Activated naive CD8-positive, alpha-beta T cell treated with anti-CD3 and anti-CD28 coated beads, Interleukin-2, amount 10 ng/mL, durations not matched to agents 7 days and 5 days (primary cell): ENCODE data around the gene SPHK2. TPM values are rescaled to one million over a fixed set of nuclear protein-coding genes. Genes with fewer than 3 reads are reported as not detected.
A peak's percentile ranks its signal among the peaks of the same experiment; 100 is the strongest.
"Not testable (repeated sequence)": the region's sequence is repeated elsewhere in the genome, so short reads cannot be mapped to it uniquely, and the experiment has no call there.

ENCODE experiments used
- ATAC-seq: fragments of 150-1000 bp; cut with Tn5 transposase; one replicate; pipeline ENCODE4 v1.10.0; 2021; ENCODE audit warnings: low read depth, moderate library complexity
- POLR2A ChIA-PET: fragments of 350-600 bp; sonication (Branson Sonifier 250); formaldehyde crosslinking; loops from one replicate; lab custom pipeline; 2021; ENCODE audit warnings: antibody characterized with exemption; lab: Charles Lee
- DNase-seq: peaks from one replicate; pipeline ENCODE4 v3.0.0; 2021
- H3K27ac Mint-ChIP-seq: one replicate; pipeline ENCODE4 v1.8.0; 2022; ENCODE audit warnings: mild to moderate bottlenecking, mixed read lengths
- H3K27me3 Mint-ChIP-seq: one replicate; pipeline ENCODE4 v1.8.0; 2022; ENCODE audit warnings: mild to moderate bottlenecking, moderate library complexity, mixed read lengths
- H3K36me3 Mint-ChIP-seq: one replicate; pipeline ENCODE4 v1.8.0; 2021; ENCODE audit warnings: mild to moderate bottlenecking, mixed read lengths
- H3K4me1 Mint-ChIP-seq: one replicate; pipeline ENCODE4 v1.8.0; 2021; ENCODE audit warnings: mixed read lengths
- H3K4me3 Mint-ChIP-seq: one replicate; pipeline ENCODE4 v1.8.0; 2022; ENCODE audit warnings: mild to moderate bottlenecking, moderate library complexity, mixed read lengths
- H3K9me3 Mint-ChIP-seq: one replicate; pipeline ENCODE4 v1.8.0; 2021; ENCODE audit warnings: mixed read lengths
- total RNA-seq, 2 experiments: library from RNA; stranded (reverse); gene quantifications; one replicate each; pipeline ENCODE4 v1.2.3, GENCODE V29; 2021

Gene SPHK2
- total RNA-seq, 2 experiments from 2014 or later: 31.4 to 31.8 TPM

- Mint-ChIP-seq H3K4me1 (peaks cover 34% of the 10 kb centered on the region), H3K27ac (peak overlapping the region; percentile 68), H3K4me3 (peak overlapping the region; percentile 44), H3K27me3 (no peaks in the 10 kb centered on the region), H3K36me3 (no peaks in the 10 kb centered on the region), H3K9me3 (no peaks in the 10 kb centered on the region)
- ATAC-seq (no peak), DNase-seq (no peak)
- POLR2A ChIA-PET: interaction anchor here (1.8 kb wide), 1 partner anchor 29 kb away, joined by 7 read pairs; the partner anchor contains the start of genes RPL18 and SPHK2
Observed at GRCh38 chr19:48648134-48648533, 28.8 kb downstream of the SPHK2 start.

GRCh38 chr19:48650974-48651682, 31.8 kb downstream of the SPHK2 start:
- Mint-ChIP-seq H3K36me3 (no peaks in the 10 kb centered on the region), H3K4me3 (no peak overlapping the region), H3K4me1 (peaks cover 19% of the 10 kb centered on the region), H3K27ac (peak overlapping the region; percentile 19), H3K9me3 (no peaks in the 10 kb centered on the region), H3K27me3 (no peaks in the 10 kb centered on the region)
- ATAC-seq (no peak), DNase-seq (no peak)
- POLR2A ChIA-PET: no interaction called here

DNA sequence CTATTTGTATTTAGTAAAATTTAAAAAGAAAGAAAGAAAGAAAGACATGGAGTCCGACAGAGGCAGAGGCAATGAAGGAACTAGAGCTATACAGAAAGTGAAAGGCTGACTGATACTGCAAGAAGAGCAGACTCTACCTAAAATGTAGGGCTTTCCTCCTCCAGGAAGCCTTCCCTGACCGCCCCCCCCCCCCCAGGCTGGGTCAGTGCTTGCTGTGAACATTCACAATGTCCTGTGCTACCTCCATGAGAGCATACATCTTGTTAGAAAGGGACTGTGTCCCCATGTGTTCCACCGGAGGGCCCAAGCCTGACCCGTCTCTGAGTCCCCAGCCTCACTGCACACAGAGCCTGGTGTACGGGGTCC, 32.4 kb downstream of the SPHK2 start:
- peaks cover 16% of the 10 kb centered on the region for H3K4me1 Mint-ChIP-seq
- H3K4me3 Mint-ChIP-seq: no peak overlapping the region
- POLR2A ChIA-PET: no interaction called here
- H3K27me3 Mint-ChIP-seq: no peaks in the 10 kb centered on the region
- no peak for DNase-seq
- no peaks in the 10 kb centered on the region for H3K9me3 Mint-ChIP-seq
- H3K36me3 Mint-ChIP-seq: no peaks in the 10 kb centered on the region
- no peak for ATAC-seq
- H3K27ac Mint-ChIP-seq: no peak overlapping the region

DNA sequence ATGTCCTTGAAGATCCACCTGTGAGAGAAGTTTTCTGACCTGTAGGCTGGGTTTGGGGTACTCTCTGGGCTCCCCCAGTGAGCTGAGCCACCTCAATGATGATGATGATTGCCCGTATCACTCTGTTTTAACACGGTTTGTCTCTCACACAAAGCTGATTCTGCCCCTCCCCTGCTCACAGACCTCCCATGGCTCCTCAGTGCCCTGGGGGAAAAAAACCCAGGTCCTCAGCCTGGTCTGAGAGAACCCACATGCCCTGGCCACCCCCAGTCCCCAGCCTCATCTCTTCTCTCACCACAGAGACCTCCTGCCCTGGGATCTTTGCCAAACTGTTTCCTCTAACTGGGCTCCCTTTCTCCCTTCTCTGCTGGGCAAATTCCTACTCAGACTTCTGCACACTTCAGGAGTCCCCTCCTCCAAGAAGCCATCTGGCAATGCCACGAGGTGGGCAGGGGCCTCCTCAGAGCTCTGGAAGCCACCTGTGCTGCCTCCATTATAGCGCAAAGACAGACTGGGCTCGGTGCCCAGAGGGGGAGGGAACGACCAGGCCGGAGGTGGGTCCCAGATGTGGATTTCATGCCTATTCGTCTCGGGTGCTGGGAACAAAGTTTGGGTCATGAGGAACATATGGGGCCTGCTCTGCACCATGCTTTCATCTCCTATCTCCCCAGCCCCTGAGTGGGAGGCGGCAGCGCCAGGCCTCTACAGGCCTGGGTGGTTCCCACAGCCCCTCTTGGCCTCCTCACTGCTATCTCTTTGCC, 35.2 kb downstream of the SPHK2 start:
- Mint-ChIP-seq H3K4me3 (no peak overlapping the region), H3K36me3 (no peaks in the 10 kb centered on the region), H3K27ac (no peak overlapping the region), H3K9me3 (no peaks in the 10 kb centered on the region), H3K4me1 (peaks cover 4% of the 10 kb centered on the region), H3K27me3 (peaks cover 5% of the 10 kb centered on the region)
- DNase-seq (no peak), ATAC-seq (no peak)
- POLR2A ChIA-PET: interaction anchor here (0.6 to 1.1 kb wide), 2 partner anchors 146 to 188 kb away, joined by 3 to 4 read pairs; no protein-coding TSS in a partner anchor

- no peak overlapping the region for H3K27ac Mint-ChIP-seq
- ATAC-seq (no peak), DNase-seq (no peak)
- H3K9me3 Mint-ChIP-seq: no peaks in the 10 kb centered on the region
- no peak overlapping the region for H3K4me3 Mint-ChIP-seq
- peaks cover 8% of the 10 kb centered on the region for H3K4me1 Mint-ChIP-seq
- H3K36me3 Mint-ChIP-seq: no peaks in the 10 kb centered on the region
- POLR2A ChIA-PET: no interaction called here
- H3K27me3 Mint-ChIP-seq: peaks cover 5% of the 10 kb centered on the region
Observed at GRCh38 chr19:48656840-48657474, 37.7 kb downstream of the SPHK2 start.

- H3K4me1 Mint-ChIP-seq, ATAC-seq, DNase-seq, H3K4me3 Mint-ChIP-seq, POLR2A ChIA-PET, H3K36me3 Mint-ChIP-seq, H3K27ac Mint-ChIP-seq, H3K9me3 Mint-ChIP-seq, H3K27me3 Mint-ChIP-seq: not testable (repeated sequence)
Observed at GRCh38 chr19:48657828-48658227, 38.5 kb downstream of the SPHK2 start.

DNA sequence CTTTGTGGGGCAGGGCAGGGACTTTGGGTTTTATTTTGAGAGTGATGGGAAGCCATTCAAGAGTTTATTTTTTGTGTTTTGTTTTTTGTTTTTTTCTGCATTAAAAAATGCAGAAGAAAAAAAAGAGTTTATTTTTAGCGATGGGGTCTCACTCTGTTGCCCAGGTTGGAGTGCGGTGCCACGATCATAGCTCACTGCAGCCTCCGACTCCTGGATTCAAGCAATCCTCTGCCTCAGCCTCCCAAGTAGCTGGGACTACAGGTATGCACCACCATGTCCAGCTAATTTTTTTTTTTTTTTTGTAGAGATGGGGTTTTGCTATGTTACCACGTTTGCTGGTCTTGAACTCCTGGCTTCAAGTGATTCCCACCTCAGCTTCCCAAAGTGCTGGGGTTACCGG, 39.2 kb downstream of the SPHK2 start:
- Mint-ChIP-seq H3K4me3 (no peak overlapping the region), H3K4me1 (peaks cover 6% of the 10 kb centered on the region), H3K27me3 (peaks cover 5% of the 10 kb centered on the region), H3K36me3 (no peaks in the 10 kb centered on the region), H3K27ac (no peak overlapping the region), H3K9me3 (no peaks in the 10 kb centered on the region)
- POLR2A ChIA-PET: no interaction called here
- no peak for ATAC-seq
- DNase-seq: no peak

GRCh38 chr19:48659768-48660167, 40.5 kb downstream of the SPHK2 start:
- POLR2A ChIA-PET: no interaction called here
- H3K27ac Mint-ChIP-seq: peak overlapping the region; percentile 30
- ATAC-seq (no peak), DNase-seq (no peak)
- H3K4me3 Mint-ChIP-seq: no peak overlapping the region
- no peaks in the 10 kb centered on the region for H3K9me3 Mint-ChIP-seq
- peaks cover 5% of the 10 kb centered on the region for H3K27me3 Mint-ChIP-seq
- no peaks in the 10 kb centered on the region for H3K36me3 Mint-ChIP-seq
- peaks cover 6% of the 10 kb centered on the region for H3K4me1 Mint-ChIP-seq

- peak overlapping the region; percentile 92 for H3K27ac Mint-ChIP-seq
- POLR2A ChIA-PET: interaction anchor here (0.5 kb wide), 1 partner anchor 1206 kb away, joined by 3 read pairs; the partner anchor contains the start of gene PNKP
- H3K4me1 Mint-ChIP-seq: peaks cover 6% of the 10 kb centered on the region
- peak overlapping the region; percentile 65 for H3K4me3 Mint-ChIP-seq
- DNase-seq: peak; percentile 78
- peaks cover 5% of the 10 kb centered on the region for H3K27me3 Mint-ChIP-seq
- peak; percentile 93 for ATAC-seq
- no peaks in the 10 kb centered on the region for H3K9me3 Mint-ChIP-seq
- no peaks in the 10 kb centered on the region for H3K36me3 Mint-ChIP-seq
Observed at GRCh38 chr19:48660852-48661710, 41.8 kb downstream of the SPHK2 start.

DNA sequence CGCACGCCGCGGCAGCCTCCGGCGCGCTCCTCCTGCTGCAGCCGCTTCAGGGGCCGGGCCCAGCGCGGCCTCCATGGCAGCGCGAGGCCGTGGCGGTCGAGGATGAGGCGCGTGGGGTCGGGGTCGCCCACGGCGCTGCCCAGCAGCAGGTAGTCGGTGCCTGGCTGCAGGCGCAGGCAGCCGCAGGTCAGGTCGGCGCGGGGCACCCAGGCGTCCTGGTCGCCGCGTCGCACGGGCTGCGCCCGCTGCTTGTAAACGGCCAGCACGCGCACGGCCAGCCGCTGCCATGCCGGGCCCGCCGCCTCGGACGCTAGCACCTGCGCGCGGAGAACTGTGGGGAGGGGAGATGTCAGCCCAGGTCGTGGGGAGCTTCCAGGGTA, 42.4 kb downstream of the SPHK2 start:
- POLR2A ChIA-PET: interaction anchor here (0.5 kb wide), 1 partner anchor 43 kb away, joined by 3 read pairs; no protein-coding TSS in a partner anchor
- ATAC-seq (no peak), DNase-seq (no peak)
- no peaks in the 10 kb centered on the region for H3K36me3 Mint-ChIP-seq
- H3K27me3 Mint-ChIP-seq: peaks cover 5% of the 10 kb centered on the region
- H3K27ac Mint-ChIP-seq: no peak overlapping the region
- H3K4me3 Mint-ChIP-seq: no peak overlapping the region
- no peaks in the 10 kb centered on the region for H3K9me3 Mint-ChIP-seq
- H3K4me1 Mint-ChIP-seq: peaks cover 6% of the 10 kb centered on the region

GRCh38 chr19:48663667-48664066, 44.4 kb downstream of the SPHK2 start:
- ATAC-seq: no peak
- no peak overlapping the region for H3K27ac Mint-ChIP-seq
- peaks cover 6% of the 10 kb centered on the region for H3K4me1 Mint-ChIP-seq
- H3K4me3 Mint-ChIP-seq: no peak overlapping the region
- no peaks in the 10 kb centered on the region for H3K36me3 Mint-ChIP-seq
- H3K9me3 Mint-ChIP-seq: peaks cover under 1% of the 10 kb centered on the region
- POLR2A ChIA-PET: no interaction called here
- DNase-seq: no peak
- H3K27me3 Mint-ChIP-seq: no peaks in the 10 kb centered on the region

DNA sequence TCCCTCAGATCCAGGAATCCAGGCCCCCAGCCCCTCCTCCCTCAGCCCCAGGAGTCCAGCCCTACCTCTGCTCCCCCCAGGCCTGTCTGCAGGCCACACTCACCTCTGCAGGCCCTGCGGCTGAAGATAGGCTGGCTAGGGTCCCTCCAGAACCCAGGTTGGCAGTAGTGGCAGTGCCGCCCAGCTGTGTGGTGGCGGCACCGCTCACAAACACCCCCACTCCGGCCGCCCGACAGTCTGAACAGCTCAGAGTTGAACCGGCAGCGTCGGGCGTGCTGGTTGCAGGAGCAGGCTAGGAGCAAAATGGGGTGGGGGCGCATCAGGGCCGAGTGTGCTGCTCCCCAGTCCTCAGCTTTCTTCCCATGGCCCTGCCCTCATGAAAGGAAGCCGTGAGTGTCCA, 45.2 kb downstream of the SPHK2 start:
- no peak overlapping the region for H3K27ac Mint-ChIP-seq
- no peak for ATAC-seq
- H3K27me3 Mint-ChIP-seq: no peaks in the 10 kb centered on the region
- POLR2A ChIA-PET: no interaction called here
- DNase-seq: no peak
- H3K4me3 Mint-ChIP-seq: no peak overlapping the region
- H3K36me3 Mint-ChIP-seq: peaks cover 2% of the 10 kb centered on the region
- H3K4me1 Mint-ChIP-seq: peaks cover 8% of the 10 kb centered on the region
- peaks cover 3% of the 10 kb centered on the region for H3K9me3 Mint-ChIP-seq

DNA sequence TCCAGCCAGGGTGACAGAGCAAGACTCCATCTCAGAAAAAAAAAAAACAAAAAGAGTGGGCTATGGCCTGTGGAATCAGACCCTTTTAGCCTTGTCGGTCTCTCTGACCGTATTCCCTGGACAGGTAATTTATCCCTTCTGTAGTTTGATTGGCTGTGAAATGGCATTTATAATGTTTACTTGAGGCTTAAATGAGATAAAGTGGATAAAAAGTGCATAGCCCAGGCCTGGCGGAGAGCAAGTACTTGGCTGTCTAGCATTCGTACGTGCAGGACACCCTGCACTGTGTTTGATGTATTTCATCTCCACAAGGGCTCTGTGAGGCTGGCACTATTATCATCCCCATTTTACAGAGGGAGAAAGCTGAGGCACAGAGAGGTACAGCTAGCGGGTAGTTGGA, 46.5 kb downstream of the SPHK2 start:
- H3K36me3 Mint-ChIP-seq: peaks cover 2% of the 10 kb centered on the region
- H3K4me1 Mint-ChIP-seq: peaks cover 6% of the 10 kb centered on the region
- ATAC-seq (no peak), DNase-seq (no peak)
- POLR2A ChIA-PET: no interaction called here
- H3K27ac Mint-ChIP-seq: no peak overlapping the region
- H3K27me3 Mint-ChIP-seq: no peaks in the 10 kb centered on the region
- no peak overlapping the region for H3K4me3 Mint-ChIP-seq
- peaks cover 9% of the 10 kb centered on the region for H3K9me3 Mint-ChIP-seq
